Esophagus (tissue), 2 donors: Measurements from ENCODE around the gene OR5K3. TPM values are rescaled to one million over a fixed set of nuclear protein-coding genes. Genes with fewer than 3 reads are reported as not detected.

Experiments used
- H3K27ac ChIP-seq, 2 donors: one replicate each; pipeline ENCODE4 v1.5.1; 2013; ENCODE audit warnings: low read depth in 2 of 2, mild to moderate bottlenecking in 2 of 2, inconsistent platforms in 1 of 2, low read length in 1 of 2, moderate library complexity in 1 of 2
- H3K27me3 ChIP-seq, 2 donors: one replicate each; pipeline ENCODE4 v1.6.1; 2013; ENCODE audit warnings: low read length in 2 of 2, control low read depth in 1 of 2, mild to moderate bottlenecking in 1 of 2; ENCODE audit not compliant: insufficient read depth in 2 of 2, control insufficient read depth in 1 of 2
- H3K36me3 ChIP-seq, 2 donors: one replicate each; pipeline ENCODE4 v1.6.1; 2013; ENCODE audit warnings: low read length in 1 of 2; ENCODE audit not compliant: control insufficient read depth in 2 of 2, insufficient read depth in 2 of 2
- H3K4me1 ChIP-seq, 2 donors: one replicate each; pipeline ENCODE4 v1.6.1; 2013; ENCODE audit warnings: low read length in 1 of 2; ENCODE audit not compliant: control insufficient read depth in 2 of 2, insufficient read depth in 2 of 2
- H3K4me3 ChIP-seq, 2 donors: one replicate each; pipeline ENCODE4 v1.5.1; 2013; ENCODE audit warnings: low read length in 2 of 2, mild to moderate bottlenecking in 2 of 2, low read depth in 1 of 2, moderate library complexity in 1 of 2
- H3K9me3 ChIP-seq, 2 donors: one replicate each; pipeline ENCODE4 v1.6.1; 2013; ENCODE audit warnings: mild to moderate bottlenecking in 2 of 2, low read depth in 1 of 2, low read length in 1 of 2, moderate library complexity in 1 of 2; ENCODE audit not compliant: control insufficient read depth in 2 of 2, insufficient read depth in 1 of 2
- WGBS, 2 donors: extraction: QIAGEN DNeasy Blood & Tissue Kit; methylation state at CpG; one replicate each; pipeline ENCODE4 v1.1.7; 2013; 5-methylcytosine and 5-hydroxymethylcytosine counted together
- polyA plus RNA-seq, 2 donors: library from polyadenylated mRNA; stranded (reverse); fragments of 200-250 nt; gene quantifications; one replicate each; pipeline ENCODE4 v1.2.3, GENCODE V29; 2013
- donor health status: healthy with polysubstance abuse.
- donor health status: Bipolar disorder and iron deficiency.

Gene OR5K3, protein sequence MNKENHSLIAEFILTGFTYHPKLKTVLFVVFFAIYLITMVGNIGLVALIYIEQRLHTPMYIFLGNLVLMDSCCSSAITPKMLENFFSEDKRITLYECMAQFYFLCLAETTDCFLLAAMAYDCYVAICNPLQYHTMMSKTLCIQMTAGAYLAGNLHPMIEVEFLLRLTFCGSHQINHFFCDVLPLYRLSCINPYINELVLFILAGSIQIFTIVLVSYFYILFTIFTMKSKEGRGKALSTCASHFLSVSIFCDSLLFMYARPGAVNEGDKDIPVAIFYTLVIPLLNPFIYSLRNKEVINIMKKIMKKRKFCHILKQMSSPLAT
- not detected for polyA plus RNA-seq

DNA sequence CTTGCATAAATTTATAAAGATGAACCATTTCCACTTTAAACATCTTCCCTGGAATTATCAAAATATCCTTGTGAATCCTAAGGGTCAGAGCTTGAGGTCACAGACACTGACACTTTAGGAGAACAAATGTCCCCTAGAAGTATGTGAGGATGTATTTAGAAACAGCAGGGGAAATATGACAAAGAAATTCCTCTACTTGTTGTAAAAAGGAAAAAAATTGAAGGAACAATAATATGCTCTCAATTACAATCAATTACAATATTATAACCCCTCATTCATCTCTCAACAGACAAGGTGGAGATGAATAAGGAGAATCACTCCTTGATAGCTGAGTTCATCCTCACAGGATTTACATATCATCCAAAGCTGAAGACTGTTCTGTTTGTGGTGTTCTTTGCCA lies at the start of gene OR5K3:
Gene OR5K3 (plus strand): TSS at position 301 of the 400 bp plus-strand sequence. CDS start 0 bp downstream, at position 301.
- Histone ChIP-seq H3K9me3 (no peaks in the 10 kb centered on the region), H3K4me3 (no peak within 1 kb of the TSS), H3K4me1 (no peaks in the 10 kb centered on the region), H3K36me3 (no peaks in the 10 kb centered on the region), H3K27me3 (no peaks in the 10 kb centered on the region), H3K27ac (no peak within 1 kb of the TSS)

DNA sequence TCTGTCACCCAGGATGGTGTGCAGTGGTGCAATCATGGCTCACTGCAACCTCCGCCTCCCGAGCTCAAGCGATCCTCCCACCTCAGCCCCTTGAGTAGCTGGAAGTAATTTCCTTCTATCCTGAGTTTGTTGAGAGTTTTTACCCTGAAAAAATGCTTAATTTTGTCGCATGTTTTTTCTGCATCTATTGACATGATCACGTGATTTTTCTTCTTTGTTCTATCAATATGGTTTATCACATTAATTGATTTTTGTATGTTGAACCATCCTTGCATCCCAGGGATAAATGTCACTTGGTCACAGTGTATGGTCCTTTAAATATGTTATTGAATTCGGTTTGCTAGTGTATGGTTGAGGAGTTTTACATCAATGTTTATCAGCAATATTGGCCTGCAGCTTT lies 48.7 kb upstream of the OR5K3 start:
- no peaks in the 10 kb centered on the region for H3K27me3 ChIP-seq
- no peaks in the 10 kb centered on the region for H3K4me1 ChIP-seq
- 86 to 89% methylated on average over 6 of the region's 6 CpGs for WGBS, 2 donors
- no peak overlapping the region for H3K4me3 ChIP-seq
- no peaks in the 10 kb centered on the region for H3K9me3 ChIP-seq
- no peaks in the 10 kb centered on the region for H3K36me3 ChIP-seq
- no peak overlapping the region for H3K27ac ChIP-seq

DNA sequence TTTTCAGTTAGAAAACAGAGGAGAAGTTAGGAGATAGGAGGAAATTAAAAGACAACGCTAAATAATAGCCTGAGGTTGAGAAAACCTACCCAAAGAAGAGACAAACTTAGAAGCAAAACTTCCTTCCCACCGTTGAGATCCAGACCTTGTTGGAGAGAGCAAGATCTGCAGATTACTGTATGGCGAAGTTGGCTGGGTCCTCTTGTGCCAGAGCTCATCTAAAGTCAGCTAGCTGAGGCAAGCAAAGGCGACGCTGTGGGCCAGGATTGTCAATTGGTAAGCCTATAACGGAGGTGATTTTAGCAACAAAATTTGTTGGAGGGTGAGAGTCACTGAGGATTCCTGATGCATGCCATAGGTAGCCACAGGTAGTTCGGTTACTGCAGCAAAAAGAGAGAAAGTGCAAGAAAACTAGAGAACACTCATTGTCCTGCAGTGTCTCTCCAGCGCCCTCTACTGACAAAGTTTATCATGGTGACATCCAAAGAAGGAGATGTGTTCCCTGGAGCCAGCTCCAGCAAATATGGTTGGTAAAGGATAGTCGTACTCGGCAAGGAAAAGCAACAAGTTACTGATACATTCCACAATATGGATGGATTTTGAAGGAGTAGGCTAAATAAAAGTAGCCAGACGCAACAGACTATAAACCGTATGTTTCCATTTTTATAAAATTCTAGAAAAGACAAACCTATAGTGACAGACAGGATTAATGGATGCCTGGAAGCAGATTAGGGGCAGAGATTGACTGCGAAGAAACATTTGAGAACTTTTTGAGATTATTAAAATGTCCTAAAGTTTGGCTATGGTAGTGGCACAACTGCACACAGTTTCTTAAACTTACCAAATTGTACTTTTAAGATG lies 46.6 kb upstream of the OR5K3 start:
- Histone ChIP-seq H3K27ac (no peak overlapping the region), H3K4me3 (no peak overlapping the region), H3K9me3 (no peaks in the 10 kb centered on the region), H3K36me3 (no peaks in the 10 kb centered on the region), H3K4me1 (no peaks in the 10 kb centered on the region), H3K27me3 (no peaks in the 10 kb centered on the region)
- WGBS, 2 donors, result 62 to 65% methylated on average over 13 of the region's 13 CpGs

DNA sequence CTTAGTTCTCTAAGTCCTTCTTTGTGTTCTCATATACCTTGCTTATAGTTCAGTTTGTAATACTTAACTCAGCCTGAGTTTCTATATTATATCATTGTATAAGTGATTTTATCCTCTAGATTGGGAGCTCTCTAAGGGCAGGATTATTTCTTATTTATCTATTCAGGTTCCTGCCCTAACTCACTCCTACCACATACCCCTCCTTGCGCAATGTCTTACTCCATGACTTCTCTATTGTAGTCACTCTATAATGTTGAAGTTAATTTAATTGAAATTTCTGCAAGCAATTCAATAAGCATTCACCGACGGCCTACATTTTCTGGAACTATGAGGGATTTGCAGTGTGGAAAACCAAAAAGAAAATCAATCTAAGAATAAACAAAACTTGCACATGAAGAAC lies 40.4 kb upstream of the OR5K3 start:
- Histone ChIP-seq H3K36me3 (no peaks in the 10 kb centered on the region), H3K27me3 (no peaks in the 10 kb centered on the region), H3K4me3 (no peak overlapping the region), H3K9me3 (no peaks in the 10 kb centered on the region), H3K27ac (no peak overlapping the region), H3K4me1 (no peaks in the 10 kb centered on the region)
- WGBS, 2 donors, result 93 to 94% methylated on average over 3 of the region's 3 CpGs

DNA sequence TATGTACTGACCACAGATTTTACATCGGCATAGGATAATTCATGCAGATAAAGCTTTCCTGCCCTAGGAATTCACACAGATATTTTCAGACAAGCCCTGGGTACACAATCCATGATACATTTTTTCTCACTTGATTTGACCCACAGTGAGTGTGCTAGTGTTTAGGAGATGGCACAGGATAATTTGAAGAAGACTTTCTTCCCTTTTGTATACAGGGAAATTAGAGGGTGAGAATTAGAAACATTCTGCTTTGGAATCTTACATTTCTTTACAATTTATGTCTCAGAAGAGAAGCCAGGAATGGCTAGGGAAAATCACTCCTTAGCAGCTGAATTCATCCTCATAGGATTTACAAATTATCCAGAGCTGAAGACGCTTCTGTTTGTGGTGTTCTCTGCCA lies 36.9 kb upstream of the OR5K3 start, which contains the start of gene OR5K4:
Gene OR5K4 (plus strand): TSS at position 301 of the 400 bp plus-strand sequence. CDS start 0 bp downstream, at position 301.
- Histone ChIP-seq H3K4me3 (no peak within 1 kb of the TSS), H3K27ac (no peak within 1 kb of the TSS), H3K9me3 (no peaks in the 10 kb centered on the region), H3K4me1 (no peaks in the 10 kb centered on the region), H3K27me3 (no peaks in the 10 kb centered on the region), H3K36me3 (no peaks in the 10 kb centered on the region)
- WGBS, 2 donors, result 84 to 90% methylated on average over 2 of the region's 2 CpGs

DNA sequence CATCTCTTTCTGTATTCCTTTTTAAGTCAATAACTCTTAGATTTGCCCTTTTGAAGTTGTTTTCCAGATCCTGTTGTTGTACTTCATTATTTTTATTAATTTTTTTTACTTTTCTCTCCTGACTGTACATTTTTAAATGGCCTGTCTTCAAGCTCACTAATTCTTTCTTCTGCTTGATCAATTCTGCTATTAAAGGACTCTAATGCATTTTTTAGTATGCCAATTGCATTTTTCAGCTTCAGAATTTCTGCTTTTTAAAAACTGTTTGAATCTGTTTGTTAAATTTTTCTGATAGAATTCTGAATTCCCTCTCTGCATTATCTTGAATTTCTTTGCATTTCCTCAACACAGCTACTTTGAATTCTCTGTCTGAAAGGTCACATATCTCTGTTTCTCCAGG lies 31.2 kb upstream of the OR5K3 start:
- H3K27ac ChIP-seq, result no peak overlapping the region
- H3K9me3 ChIP-seq, result no peaks in the 10 kb centered on the region
- no peaks in the 10 kb centered on the region for H3K36me3 ChIP-seq
- no peak overlapping the region for H3K4me3 ChIP-seq
- H3K27me3 ChIP-seq, result no peaks in the 10 kb centered on the region
- H3K4me1 ChIP-seq, result peaks cover 0 to 7% of the 10 kb centered on the region in 2 donors

DNA sequence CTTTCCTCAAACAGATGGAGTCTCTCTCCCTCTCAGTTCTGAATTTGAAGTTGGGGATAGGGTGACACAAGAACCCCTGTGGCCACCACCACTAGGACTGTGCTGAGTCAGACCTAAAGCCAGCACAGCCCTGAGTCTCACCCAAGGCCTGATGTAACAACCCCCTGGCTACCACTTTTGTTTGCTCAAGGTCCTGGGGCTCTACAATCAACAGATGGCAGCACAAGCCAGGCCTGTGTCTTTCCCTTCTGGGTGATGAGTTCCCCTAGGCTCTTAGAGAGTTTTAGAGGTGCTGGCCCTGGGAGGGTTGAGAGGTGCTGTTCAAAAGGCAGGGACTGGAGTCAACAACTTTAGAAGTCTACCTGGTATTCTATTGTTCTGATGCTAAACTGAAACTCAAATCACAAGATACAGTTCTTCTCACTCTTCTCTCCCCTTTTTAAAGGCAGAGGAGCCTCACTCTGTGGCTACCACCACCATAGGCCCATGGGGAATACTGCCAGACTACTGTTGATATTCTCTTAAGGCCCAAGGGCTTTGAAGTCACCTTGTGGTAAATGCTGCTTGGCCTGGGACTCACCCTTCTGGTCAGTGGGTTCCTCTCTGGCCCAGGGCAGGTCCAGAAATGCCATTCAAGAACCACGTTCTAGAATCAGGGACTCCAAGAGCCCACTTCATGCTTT lies 30.3 kb upstream of the OR5K3 start:
- H3K9me3 ChIP-seq, result no peaks in the 10 kb centered on the region
- H3K4me3 ChIP-seq, result no peak overlapping the region
- no peak overlapping the region for H3K27ac ChIP-seq
- H3K4me1 ChIP-seq, result peaks cover 0 to 7% of the 10 kb centered on the region in 2 donors
- WGBS, 2 donors, result 50 to 53% methylated on average over 1 of the region's 1 CpG
- no peaks in the 10 kb centered on the region for H3K27me3 ChIP-seq
- no peaks in the 10 kb centered on the region for H3K36me3 ChIP-seq

DNA sequence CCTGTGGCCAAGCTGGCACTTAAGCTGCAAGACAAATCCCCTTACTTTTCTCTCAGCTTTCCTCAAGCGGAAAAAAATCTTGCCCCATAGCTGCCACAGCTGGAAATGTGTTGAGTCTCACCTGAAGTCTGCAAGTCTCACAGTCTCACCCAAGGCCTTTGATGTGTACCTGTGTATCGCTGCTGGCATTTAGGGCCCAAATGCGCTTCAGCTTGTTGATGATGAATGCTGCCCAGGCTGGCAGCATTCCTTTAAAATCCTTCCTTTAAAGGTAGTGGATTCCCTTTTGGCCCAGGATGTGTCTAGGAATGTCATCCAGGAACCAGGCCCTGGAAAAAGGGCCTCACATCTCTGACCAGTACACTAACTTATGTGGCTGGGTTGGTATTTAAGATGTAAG lies 29.8 kb upstream of the OR5K3 start:
- H3K4me1 ChIP-seq, result peaks cover 0 to 7% of the 10 kb centered on the region in 2 donors
- WGBS, 2 donors, result 60 to 85% methylated on average over 3 of the region's 3 CpGs
- no peaks in the 10 kb centered on the region for H3K27me3 ChIP-seq
- no peaks in the 10 kb centered on the region for H3K36me3 ChIP-seq
- no peaks in the 10 kb centered on the region for H3K9me3 ChIP-seq
- H3K4me3 ChIP-seq, result no peak overlapping the region
- no peak overlapping the region for H3K27ac ChIP-seq

DNA sequence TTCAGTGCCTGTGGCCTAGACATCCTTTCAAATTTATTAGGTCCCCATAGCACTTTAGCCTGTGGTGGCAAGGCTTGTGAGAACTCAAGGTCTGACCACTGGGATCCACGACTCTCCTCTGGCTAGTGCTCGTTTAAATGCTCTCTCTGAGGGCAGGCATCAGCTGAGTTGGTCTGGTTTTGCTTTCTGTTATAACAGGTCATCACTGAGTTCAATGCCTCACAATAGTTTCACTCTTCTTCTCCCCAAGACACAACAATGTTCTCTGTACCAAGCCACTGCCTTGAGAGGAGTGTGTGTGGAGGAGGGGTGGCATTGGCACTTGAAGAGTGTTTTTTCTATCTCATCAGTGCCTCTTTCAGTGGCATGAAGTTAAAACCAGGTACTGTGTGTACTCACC lies 29.2 kb upstream of the OR5K3 start:
- H3K36me3 ChIP-seq, result no peaks in the 10 kb centered on the region
- no peaks in the 10 kb centered on the region for H3K9me3 ChIP-seq
- 50 to 61% methylated on average over 2 of the region's 2 CpGs for WGBS, 2 donors
- H3K4me3 ChIP-seq, result no peak overlapping the region
- peaks cover 0 to 7% of the 10 kb centered on the region in 2 donors for H3K4me1 ChIP-seq
- no peaks in the 10 kb centered on the region for H3K27me3 ChIP-seq
- H3K27ac ChIP-seq, result no peak overlapping the region
